Uterus (tissue), 2 donors: ENCODE results near the gene BICRA.

ENCODE experiments used
- POLR2A ChIP-seq, 2 donors: fragments of 450-650 bp; IDR thresholded peaks; one replicate each; pipeline ENCODE4 v1.6.1; 2016; ENCODE audit warnings: antibody characterized with exemption in 2 of 2, mild to moderate bottlenecking in 1 of 2, moderate library complexity in 1 of 2
- TF ChIP-seq, protein P1 (sequence below), 4 experiments: fragments of 200-600 bp in 2 of 4; fragments of 450-650 bp in 2 of 4; sonication (generic) in 2 of 4; IDR thresholded peaks; one replicate each; pipeline ENCODE4 v1.5.1; 2016 to 2019; ENCODE audit warnings: antibody characterized with exemption in 4 of 4, mild to moderate bottlenecking in 2 of 4, moderate library complexity in 1 of 4

DNA sequence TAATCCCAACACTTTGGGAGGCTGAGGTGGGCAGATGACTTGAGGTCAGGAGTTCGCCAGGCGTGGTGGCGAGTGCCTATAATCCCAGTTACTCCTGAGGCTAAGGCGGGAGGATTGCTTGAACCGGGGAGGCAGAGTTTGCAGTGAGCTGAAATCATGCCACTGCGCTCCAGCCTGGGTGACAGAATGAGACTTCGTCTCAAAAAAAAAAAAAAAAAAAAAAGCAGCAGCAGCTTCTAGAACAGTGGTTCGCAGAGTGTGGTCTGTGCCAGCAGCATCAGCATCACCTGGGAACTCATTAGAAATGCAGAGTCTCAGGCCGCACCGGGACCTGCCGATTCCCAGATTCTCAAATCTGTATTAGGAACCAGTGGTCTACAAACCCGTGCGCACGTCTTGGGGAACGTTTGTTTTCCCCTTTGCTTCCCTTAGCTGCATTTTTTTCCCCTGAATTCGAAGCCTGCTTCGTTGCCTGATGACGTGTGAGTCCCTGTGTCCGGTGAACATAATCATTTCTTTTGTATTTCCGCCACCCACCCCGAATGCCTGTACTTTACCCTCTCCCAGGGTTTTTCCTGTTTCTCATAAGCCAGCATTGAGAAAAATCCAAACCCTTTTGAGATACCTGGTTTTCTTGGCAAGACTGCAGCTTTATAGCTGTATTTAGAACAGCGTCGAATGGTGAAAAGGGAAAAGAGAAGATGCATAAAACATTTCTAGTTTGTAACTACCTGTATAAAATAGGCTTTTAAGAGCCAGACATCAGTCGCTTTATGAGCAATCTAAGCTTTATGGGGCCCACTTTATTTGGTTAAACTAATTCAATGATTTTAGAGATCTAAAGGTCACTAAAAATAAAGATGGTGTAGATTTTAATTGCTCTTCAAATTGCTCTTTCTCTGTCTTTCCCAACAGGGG, 49.8 kb downstream of the BICRA start:
- TF ChIP-seq, protein P1, sequence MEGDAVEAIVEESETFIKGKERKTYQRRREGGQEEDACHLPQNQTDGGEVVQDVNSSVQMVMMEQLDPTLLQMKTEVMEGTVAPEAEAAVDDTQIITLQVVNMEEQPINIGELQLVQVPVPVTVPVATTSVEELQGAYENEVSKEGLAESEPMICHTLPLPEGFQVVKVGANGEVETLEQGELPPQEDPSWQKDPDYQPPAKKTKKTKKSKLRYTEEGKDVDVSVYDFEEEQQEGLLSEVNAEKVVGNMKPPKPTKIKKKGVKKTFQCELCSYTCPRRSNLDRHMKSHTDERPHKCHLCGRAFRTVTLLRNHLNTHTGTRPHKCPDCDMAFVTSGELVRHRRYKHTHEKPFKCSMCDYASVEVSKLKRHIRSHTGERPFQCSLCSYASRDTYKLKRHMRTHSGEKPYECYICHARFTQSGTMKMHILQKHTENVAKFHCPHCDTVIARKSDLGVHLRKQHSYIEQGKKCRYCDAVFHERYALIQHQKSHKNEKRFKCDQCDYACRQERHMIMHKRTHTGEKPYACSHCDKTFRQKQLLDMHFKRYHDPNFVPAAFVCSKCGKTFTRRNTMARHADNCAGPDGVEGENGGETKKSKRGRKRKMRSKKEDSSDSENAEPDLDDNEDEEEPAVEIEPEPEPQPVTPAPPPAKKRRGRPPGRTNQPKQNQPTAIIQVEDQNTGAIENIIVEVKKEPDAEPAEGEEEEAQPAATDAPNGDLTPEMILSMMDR (IDR thresholded peaks at IDR 0.05) = no peak
- no peak for TF ChIP-seq POLR2A (IDR thresholded peaks at IDR 0.05)
